IPS DF 4.7 (cell line): ENCODE results near the gene FUCA1.
"Not testable (repeated sequence)": the region's sequence is repeated elsewhere in the genome, so short reads cannot be mapped to it uniquely, and the experiment has no call there.

Experiments
- DNase-seq: peaks from one replicate; pipeline ENCODE4 v3.0.0-alpha.2; 2013; ENCODE audit warnings: low spot score; ENCODE audit errors: extremely low read depth

FUCA1 gene

DNA sequence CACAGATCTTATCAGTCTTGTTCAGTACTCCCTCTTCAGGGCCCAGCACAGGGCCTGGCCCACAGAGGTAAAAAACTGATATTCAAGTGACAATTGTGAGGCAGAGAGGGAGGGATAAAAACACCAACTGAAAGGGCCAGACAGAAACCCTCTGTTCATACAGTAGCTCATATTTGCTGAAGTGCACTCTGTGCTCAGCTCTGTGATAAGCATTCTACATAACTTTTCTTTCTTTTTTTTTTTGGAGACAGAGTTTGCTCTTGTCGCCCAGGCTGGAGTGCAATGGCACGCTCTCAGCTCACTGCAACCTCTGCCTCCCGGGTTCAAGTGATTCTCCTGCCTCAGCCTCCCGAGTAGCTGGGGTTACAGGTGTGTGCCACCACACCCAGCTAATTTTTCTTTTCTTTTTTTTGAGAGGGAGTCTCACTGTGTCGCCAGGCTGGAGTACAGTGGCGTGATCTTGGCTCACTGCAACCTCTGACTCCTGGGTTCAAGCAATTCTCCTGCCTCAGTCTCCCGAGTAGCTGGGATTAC is 65.2 kb downstream of the FUCA1 start:
- not testable (repeated sequence) for DNase-seq

DNA sequence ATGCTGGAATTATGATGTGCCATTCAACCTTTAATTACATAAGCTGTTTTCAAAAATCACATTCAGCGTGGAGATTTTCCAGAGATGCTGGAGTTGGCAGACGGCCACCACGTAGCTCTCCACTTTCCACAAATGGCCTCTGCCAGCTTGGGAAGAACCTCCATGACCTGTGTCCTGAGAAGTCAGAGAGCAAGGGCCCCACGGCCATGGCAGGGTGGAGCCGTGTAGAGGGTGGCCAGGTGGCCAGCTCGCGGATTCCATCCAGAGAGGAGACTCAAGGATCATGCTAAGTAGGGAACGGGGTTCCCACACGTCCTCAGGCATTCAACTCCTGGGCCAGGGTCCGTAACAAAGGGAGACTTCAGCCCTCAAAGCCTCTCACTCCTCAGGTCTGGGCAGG is 66.2 kb downstream of the FUCA1 start:
- DNase-seq: no peak

GRCh38 chr1:23801338-23801748 is 66.7 kb downstream of the FUCA1 start:
- DNase-seq: no peak

DNA sequence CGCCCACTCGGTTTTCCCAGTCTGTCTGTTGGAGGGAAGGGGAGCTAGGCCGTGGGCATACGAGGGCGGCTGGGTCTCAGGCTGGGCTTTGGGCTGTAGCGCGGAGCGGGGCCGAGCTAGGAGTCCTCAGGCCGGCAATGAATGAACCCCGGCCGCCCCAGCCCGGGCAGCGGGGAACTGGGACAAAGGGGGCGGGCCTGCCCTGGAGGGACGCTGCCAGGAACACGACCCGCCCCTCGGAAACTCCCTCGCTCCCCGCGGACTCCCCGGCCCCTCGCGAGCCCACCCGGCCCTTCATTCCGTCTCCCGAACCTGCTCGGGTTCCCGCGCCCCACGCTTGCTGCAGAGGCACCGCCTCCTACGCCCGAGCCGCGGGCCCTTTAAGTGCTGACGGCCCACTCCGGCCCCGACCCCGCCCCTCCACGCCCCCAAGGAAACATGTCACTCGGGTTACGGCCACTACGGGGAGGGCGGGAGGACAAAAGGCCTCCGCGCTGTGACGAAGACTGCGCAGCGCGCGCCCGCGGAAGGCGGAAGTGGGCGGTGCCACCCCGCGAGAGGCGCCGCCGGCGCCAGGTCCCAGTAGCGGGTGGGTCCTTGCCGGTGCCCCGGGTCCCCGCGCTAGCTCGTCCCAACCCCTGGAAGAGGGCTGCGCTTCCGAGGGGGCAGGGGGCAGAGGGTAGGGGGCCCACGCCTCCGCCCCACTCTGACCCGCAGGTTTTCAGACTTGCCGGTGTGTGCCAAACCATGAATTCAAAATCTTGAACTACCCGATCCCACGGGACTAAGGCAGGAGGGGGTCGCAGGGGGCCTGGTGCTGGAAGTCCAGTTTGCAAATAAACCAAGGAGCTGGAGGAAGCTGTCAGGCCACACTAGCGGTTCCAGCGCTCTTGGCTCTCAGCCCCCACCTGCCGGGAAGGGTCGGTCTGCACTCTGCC is 67.4 kb downstream of the FUCA1 start, which contains the start of gene GALE:
Gene GALE, minus strand, starts transcription at position 355 of the 938 bp plus-strand sequence. CDS start 1,747 bp downstream, outside the sequence.
- DNase-seq: no peak

DNA sequence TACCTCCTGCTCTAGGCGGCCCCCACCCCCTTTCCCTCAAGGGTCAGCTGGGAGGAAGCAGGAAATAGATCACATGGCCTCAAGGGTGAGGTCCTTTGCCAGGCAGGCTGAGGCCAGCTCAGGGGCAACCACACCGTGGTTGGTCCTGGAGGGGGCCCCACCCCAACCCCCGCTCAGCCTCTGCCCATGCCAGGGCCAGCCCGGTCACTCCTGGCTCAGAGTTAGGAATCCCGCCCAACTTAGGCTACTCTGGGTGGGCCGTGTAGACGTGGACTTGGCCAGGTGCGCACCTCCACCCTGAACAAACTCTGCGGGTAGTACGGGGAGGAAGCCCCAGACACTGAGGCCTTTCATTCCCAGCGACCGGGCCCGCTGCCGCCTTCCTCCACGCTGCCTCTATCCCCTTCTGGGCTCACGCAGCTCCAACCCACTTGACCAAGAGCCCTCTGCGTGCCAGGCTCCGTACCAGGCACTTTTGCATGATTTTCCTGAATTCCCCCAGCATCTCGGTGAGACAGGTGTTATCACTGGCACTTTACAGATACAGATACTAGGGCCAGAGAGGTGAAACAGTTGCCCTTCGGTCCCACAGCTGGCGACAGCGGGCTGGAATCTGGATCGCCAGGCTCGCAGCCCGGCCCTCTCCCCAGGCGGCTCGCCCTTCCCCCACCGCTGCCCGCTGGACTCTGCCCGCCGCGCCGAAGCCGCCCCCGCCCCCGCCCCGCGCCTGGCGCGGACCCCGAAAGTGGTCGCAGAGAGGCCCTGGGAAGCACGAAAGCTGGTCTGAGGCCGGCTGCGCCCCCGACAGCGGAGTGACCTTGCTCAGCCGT is 68.3 kb downstream of the FUCA1 start:
- no peak for DNase-seq

DNA sequence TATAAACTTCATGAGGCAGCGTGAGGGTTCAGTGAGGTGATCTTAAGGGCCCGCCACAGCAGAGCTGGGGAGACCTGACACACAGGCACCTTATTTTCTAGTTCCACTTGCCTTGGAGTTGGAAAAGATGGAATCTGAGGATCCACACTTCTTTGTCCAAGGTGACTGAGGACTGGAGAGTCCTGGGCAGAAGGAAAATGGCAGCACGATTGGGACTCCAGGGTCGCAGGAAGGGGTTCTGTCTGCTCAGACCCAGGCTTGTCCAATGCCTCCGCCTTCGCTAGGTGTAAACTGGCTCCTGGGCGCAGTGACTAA is 68.9 kb downstream of the FUCA1 start:
- no peak for DNase-seq

DNA sequence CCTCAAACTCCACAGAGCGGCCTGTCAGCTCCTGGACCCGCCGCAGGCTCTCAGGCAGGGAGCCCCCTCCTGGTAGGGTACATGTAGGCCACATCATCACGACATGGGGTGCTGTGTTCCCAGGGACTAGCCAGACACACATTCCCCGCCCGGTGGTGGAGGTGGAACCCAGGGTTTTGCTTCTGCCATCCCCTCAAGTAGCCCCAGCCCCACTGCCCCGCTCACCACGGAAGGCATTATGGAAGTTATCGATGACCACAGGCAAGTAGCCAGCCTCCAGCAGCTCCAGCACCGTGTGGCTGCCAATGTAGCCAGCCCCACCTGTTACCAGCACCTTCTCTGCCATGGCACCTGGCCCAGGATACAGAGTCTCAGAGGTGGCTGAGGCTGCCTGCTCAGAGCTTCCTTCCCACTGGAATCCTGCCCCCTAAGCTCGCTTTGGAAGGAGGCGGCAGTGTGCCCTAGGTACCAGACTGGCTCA is 69.4 kb downstream of the FUCA1 start:
- DNase-seq: no peak

DNA sequence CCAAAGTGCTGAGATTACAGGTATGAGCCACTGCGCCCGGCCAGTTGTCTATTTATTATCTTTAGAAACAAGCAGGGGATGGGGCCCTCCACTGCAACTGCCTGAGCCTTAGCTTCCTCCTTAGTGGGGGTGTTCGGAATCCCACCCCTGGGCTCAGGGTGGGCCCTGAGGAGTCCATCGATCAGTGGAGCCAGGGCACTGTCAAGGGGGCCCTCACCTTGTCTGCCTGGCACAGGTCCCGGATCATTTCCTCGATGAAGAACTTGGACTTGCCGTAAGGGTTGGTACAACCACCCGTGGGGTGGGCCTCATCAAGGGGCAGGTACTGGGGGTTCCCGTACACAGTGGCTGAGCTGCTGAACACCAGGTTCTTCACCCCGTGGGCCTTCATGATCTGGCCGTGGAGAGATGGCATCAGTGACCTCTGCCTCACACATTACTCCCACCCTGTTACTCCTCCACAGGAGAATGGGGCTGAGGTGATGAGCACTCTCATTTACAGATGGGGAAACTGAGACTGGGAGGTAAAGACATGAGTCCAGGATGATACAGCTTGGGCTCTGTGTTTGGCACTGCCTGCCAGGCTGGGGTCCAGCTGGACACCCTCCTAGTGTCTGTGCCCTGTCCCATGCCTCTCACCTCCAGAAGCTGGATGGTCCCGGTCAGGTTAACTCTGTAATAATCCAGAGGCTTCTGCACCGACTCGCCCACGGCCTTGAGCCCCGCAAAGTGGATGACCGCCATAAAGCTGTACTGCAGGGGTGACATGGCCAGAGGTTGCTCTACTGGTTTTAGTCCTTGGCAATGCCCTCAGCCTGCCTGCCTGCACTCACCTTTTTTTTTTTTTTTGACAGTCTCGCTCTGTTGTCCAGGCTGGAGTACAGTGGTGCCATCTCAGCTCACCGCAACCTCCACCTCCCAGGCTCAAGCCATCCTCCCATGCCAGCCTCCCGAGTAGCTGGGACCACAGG is 70.3 kb downstream of the FUCA1 start:
- no peak for DNase-seq

DNA sequence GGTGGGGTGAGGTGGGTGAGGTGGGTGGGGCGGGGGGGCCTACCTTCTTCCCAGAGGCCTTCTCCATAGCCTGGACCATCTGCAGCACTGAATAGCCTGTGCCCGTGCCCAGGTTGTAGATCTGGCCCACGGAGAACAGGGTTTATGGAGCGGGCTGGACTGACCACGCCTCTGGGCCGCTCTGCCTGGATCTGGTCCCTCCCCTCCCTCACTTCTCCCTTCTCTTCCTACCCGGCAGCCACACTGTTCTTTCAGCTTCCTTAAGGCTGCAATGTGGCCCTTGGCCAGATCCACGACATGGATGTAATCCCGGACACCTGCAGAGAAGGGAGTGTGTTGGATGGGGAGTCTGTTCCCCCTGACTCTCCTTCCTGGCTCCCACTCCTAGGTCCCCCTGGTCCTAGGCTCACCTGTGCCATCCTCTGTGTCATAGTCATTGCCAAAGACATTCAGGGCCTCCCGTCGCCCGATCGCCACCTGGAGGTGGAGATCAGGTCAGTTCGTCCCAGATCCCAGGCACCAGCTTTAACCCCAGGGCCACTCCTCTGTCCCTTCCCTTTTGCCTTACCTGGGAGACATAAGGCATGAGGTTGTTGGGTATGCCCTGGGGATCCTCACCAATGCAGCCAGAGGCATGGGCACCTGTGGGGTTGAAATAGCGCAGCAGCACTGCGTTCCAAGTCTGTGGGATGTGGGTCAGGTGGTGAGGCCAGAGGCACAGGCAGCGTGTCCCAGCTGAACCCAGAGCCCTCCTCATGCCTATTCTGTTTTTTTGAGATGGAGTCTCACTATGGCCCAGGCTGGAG is 71.4 kb downstream of the FUCA1 start:
- no peak for DNase-seq

DNA sequence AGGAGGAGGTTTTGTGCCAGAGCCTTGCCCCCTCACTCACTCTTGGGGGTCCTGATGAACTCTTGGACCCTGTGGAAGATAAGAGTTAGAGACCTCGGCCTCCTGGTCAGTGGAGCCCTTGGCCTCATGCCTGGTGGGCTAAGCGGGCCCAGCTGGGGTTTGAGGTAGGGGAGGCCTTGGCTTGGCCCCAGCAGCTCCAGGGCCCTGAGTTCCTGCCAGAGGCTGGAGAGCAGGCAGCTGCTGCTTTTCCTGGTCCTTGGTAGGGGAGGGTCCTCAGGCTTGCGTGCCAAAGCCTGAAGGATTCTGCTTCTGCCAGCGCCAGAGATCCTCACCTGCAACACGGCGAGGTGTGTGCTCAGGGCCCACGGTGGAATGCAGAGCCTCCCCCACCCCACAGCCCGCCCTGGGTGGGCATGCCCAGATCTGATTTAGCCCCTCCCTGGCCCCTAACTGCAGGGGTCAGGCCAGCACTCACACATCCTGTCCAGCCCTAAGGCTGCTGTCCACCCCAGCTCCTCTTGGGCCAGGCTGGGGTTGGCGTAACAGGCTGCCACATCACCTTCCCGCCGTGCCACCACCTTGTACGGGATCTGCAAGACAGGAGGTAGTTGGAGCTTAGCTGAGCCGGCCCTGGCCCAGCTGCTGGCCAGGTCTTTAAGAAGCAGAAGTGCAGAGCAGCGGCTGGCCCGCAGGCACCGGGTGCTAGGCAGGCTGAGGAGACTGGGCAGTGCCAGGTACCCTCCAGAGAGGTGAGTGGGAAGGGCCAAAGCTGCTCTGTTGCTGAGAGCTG is 72.2 kb downstream of the FUCA1 start:
- DNase-seq: no peak
